CD4-positive, alpha-beta T cell treated with Interleukin-4 for 1 hour (primary cell): Measurements from ENCODE around the gene CEP20.

Source experiments
- DNase-seq, 2 donors: peaks; one replicate each; pipeline ENCODE4 v3.0.0-alpha.2; 2020 to 2022

The CEP20 gene

GRCh38 chr16:15897121-15897780, 8.8 kb upstream of the CEP20 start:
- DNase-seq, result no peak

- DNase-seq, result no peak
Observed at GRCh38 chr16:15894571-15895374, 6.4 kb upstream of the CEP20 start.

- DNase-seq, result no peak
Observed at GRCh38 chr16:15891508-15891907, 3.1 kb upstream of the CEP20 start.

GRCh38 chr16:15887283-15887682, 1.1 kb downstream of the CEP20 start:
- no peak for DNase-seq

- no peak for DNase-seq
Observed at GRCh38 chr16:15886078-15886477, 2.3 kb downstream of the CEP20 start.

- no peak for DNase-seq
Observed at GRCh38 chr16:15885560-15886001, 2.8 kb downstream of the CEP20 start.

- DNase-seq, result no peak
Observed at GRCh38 chr16:15882563-15882962, 5.8 kb downstream of the CEP20 start.

- no peak for DNase-seq
Observed at GRCh38 chr16:15881794-15882379, 6.5 kb downstream of the CEP20 start.

GRCh38 chr16:15880434-15881308, 7.7 kb downstream of the CEP20 start:
- DNase-seq, result no peak

- DNase-seq, result no peak
Observed at GRCh38 chr16:15879255-15879811, 9.1 kb downstream of the CEP20 start.

GRCh38 chr16:15876503-15876902, 11.9 kb downstream of the CEP20 start:
- no peak for DNase-seq

- peak in 1 of 2 donors; percentile 7 for DNase-seq
Observed at GRCh38 chr16:15874745-15875314, 13.6 kb downstream of the CEP20 start.

- no peak for DNase-seq
Observed at GRCh38 chr16:15873737-15874136, 14.7 kb downstream of the CEP20 start.

GRCh38 chr16:15873301-15873700, 15.1 kb downstream of the CEP20 start:
- DNase-seq, result no peak

GRCh38 chr16:15870011-15870410, 18.4 kb downstream of the CEP20 start:
- no peak for DNase-seq

- no peak for DNase-seq
Observed at GRCh38 chr16:15866451-15866850, 22.0 kb downstream of the CEP20 start.

- no peak for DNase-seq
Observed at GRCh38 chr16:15865742-15866141, 22.7 kb downstream of the CEP20 start.

GRCh38 chr16:15864939-15865338, 23.5 kb downstream of the CEP20 start:
- DNase-seq, result no peak

GRCh38 chr16:15861996-15862395, 26.4 kb downstream of the CEP20 start:
- no peak for DNase-seq

- no peak for DNase-seq
Observed at GRCh38 chr16:15858921-15859668, 29.3 kb downstream of the CEP20 start.
